Measurements from ENCODE around the gene PNMA8B. TPM values are rescaled to one million over a fixed set of nuclear protein-coding genes. Genes with fewer than 3 reads are reported as not detected.

The PNMA8B gene
- total RNA-seq, 1 experiment from 2014 or later = 0.10 TPM

DNA sequence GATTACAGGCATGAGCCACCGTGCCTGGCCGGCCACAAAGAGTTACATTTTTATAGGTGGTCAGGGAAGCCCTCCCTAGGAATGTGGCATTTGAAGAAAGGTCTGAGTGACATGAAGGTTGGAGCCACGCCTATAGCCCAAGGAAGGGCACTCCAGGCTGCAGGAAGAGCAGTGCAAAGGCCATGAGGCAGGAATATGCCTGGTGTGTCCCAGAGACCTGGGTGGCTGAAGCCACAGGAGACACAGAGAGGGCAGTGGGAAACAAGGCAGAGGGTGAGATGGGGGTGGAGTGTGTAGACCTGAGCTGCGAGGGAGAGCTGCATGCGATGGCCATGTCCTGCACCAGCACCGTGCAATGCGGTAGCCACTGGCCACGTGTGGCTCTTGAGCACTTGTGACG, 4.9 kb downstream of the PNMA8B start:
- H3K4me3 ChIP-seq (replicated peaks in 1 of 2; ENCODE audit: low read depth in 1 of 2, low read length in 2 of 2) = no peak overlapping the region
- H3K27me3 ChIP-seq (ENCODE audit: insufficient read depth, low read length) = no peaks in the 10 kb centered on the region
- no peak for TF ChIP-seq EZH2 (IDR thresholded peaks at IDR 0.05)
- no peak for TF ChIP-seq POLR2A (IDR thresholded peaks at IDR 0.05; ENCODE audit: borderline replicate concordance, extremely low read depth, insufficient read depth, insufficient read length)
- no peak for TF ChIP-seq RAD21 (IDR thresholded peaks at IDR 0.05; ENCODE audit: low read depth)
- TF ChIP-seq ELF1 (IDR thresholded peaks at IDR 0.05; ENCODE audit: borderline replicate concordance, low read depth) = no peak
- TF ChIP-seq CTCF (IDR thresholded peaks at IDR 0.05 in 2 of 3, conservative IDR thresholded peaks at IDR 0.05 in 1 of 3; ENCODE audit: borderline replicate concordance in 1 of 3, insufficient read depth in 1 of 3, low read depth in 2 of 3, low read length in 2 of 3) = no peak
- TF ChIP-seq FOSL1 (IDR thresholded peaks at IDR 0.05; ENCODE audit: low read depth) = no peak
- TF ChIP-seq TCF7L2 (IDR thresholded peaks at IDR 0.05; ENCODE audit: borderline replicate concordance, extremely low read depth, insufficient read depth, insufficient read length) = no peak
- TF ChIP-seq POLR2AphosphoS5 (IDR thresholded peaks at IDR 0.05; ENCODE audit: low read depth, low read length) = no peak
- no peak for TF ChIP-seq SIN3A (IDR thresholded peaks at IDR 0.05; ENCODE audit: low read depth)
- TF ChIP-seq REST (IDR thresholded peaks at IDR 0.05; ENCODE audit: low read depth) = no peak
- no peaks in the 10 kb centered on the region for H3K36me3 ChIP-seq (ENCODE audit: control insufficient read depth in 1 of 2, insufficient read depth in 2 of 2, low read length in 2 of 2)
- H3K4me2 ChIP-seq (ENCODE audit: low read length) = no peak overlapping the region
- BruUV-seq (replicated peaks) = no TSS peak
- H3K9me3 ChIP-seq (ENCODE audit: control insufficient read depth in 1 of 2, insufficient read depth in 1 of 2, low read depth in 1 of 2, low read length in 2 of 2) = no peaks in the 10 kb centered on the region
- ATAC-seq (no peak), DNase-seq (ENCODE audit: low read depth, low spot score) (no peak)
- intact Hi-C loops (cut with micrococcal nuclease) = no loop called here
- no peak overlapping the region for H3K9ac ChIP-seq (ENCODE audit: low read length)
- no peaks in the 10 kb centered on the region for H3K79me2 ChIP-seq (ENCODE audit: insufficient read depth, low read length)
- H3K9me2 ChIP-seq (ENCODE audit: insufficient read depth) = no peaks in the 10 kb centered on the region
- no peak overlapping the region for H3K27ac ChIP-seq (ENCODE audit: low read depth, low read length)
- ChIA-PET POLR2A (no interaction called here), RAD21 (ENCODE audit: low non-redundant PET in 1 of 2, low total read pairs in 2 of 2, uncharacterized antibody in 2 of 2, unreplicated experiment in 2 of 2) (no interaction called here), CTCF (interaction anchor here (1.9 kb wide), 1 partner anchor 95 kb away, joined by 12 read pairs; no protein-coding TSS in a partner anchor)
- H4K20me1 ChIP-seq (ENCODE audit: insufficient read depth) = no peaks in the 10 kb centered on the region
- no peaks in the 10 kb centered on the region for H3K4me1 ChIP-seq (ENCODE audit: control insufficient read depth in 1 of 2, insufficient read depth in 2 of 2, low read length in 2 of 2)
- H2AFZ ChIP-seq (ENCODE audit: low read depth, low read length, poor library complexity, severe bottlenecking) = no peak overlapping the region
